Inferior parietal cortex (tissue), 1 donor: ENCODE measurements around the gene MMD2.

ENCODE experiments used
- DNase-seq: peaks from one replicate; pipeline ENCODE4 v3.0.0-alpha.2; 2016; ENCODE audit errors: extremely low spot score

MMD2 gene

DNA sequence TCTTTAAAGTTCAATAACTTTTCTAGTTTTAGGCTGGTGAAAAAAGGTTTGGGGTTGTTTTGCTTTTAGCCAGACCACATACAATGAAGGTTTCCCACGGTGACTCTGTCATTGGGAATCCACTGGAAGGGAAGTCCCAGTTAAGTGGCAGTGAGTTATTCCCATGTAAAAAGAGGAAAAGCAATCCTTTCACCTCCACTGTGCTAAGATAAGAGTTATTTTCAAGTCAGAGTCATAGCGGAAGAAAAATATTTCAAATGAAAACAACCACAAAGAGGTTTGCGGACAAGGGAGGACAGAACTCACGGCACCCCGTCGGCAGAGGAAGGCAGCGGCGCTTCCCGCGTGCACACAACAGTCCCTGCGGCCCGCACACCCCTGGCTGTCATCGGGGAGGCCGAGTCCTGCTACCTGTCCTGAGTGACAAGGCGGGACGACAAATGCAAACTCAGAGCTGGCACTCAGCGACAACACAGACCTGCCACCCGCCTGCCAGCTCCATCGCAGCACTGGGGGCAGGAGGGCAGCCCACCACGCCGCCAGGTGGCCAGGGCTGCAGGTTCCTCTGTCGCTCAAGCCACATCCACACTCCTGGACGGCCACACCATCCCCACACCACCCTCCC is 87.8 kb downstream of the MMD2 start:
- DNase-seq = no peak

GRCh38 chr7:4868493-4868892 is 90.5 kb downstream of the MMD2 start:
- no peak for DNase-seq

DNA sequence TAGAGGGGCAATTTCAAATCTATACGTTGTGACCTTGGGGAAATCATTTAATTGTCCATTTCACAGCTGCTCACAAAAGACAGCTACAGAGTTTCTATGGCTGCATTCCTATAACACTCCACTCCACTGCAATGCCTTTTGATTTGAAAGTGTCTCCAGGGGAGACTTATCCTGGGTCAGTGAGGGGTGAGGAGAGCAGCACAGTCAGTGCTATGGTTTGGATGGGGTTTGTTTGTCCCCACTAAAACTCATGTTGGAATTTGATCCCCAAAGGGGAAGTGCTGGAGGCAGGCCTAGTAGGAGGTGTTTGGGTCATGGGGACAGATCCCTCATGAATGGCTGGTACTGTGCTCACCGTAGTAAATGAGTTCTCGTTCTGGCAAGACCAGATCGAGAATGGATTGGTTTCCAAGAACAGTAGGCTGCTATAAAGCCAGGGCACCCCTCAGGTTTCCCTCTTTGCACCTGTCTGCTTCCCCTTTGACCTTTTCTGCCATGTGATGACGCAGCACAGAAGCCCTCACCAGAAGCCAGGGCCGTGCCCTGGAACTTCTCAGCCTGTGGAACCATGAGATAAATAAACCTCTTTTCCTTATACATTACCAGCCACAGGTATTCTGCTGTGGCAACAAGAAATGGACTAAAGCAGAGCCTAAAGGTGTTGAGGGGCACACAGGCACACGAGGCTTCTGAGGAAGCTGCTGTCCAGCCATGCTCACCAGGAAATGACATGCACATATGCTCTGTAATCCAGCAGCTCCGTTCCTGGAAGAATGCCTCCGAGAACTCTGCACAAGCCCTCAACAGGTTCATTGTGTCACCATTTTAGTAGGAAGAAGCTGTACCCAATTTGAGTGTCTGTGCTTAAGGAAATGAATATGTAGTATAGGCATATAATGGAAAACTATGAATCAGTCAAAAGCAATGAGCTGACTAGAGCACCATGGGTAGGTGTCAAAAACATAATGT is 92.2 kb downstream of the MMD2 start:
- DNase-seq = no peak

GRCh38 chr7:4862156-4862555 is 96.8 kb downstream of the MMD2 start:
- DNase-seq = no peak

DNA sequence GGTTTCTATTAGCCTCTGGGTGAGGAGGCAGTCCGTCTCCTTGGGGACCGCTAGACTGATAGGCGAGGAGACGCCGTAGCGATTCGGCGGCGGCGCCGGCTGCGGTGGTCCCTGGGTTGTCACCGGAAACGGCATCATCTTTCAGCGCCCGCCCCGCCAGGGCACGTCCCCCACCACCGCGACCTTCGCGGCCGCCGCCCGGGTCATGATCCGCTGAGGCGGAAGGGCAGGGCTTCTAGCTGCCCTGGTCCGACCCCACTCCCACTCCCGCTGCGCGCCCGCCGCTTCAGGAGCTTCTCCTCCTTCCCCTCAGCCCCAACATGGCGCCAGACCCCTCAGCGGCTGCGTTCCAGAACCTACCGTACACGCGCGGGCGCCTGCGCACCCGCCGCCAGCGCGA is 97.3 kb downstream of the MMD2 start, which contains the start of gene PAPOLB:
Gene PAPOLB (minus strand): TSS at position 358 of the 400 bp plus-strand sequence. CDS start 220 bp downstream, at position 138.
- no peak for DNase-seq

GRCh38 chr7:4861227-4861626 is 97.8 kb downstream of the MMD2 start:
- no peak for DNase-seq

DNA sequence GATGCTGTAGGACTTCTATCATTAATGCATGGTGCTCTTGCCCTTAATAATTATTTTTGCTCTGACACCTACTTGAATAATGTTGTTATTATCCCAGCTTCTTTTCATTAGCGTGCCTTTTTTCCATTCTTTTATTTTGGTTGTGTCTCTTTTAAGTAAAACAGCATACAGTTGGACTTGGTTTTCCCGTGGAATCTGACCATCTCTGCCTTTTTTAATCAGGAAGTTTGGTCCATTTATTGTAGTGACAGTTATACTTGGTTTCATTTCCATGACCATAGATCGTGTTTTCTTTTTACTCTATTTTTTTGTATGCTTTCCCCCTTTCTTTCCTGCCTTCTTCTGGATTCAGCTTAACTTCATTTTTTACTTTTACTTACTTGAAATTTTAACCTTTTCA is 101.8 kb downstream of the MMD2 start:
- DNase-seq = no peak

GRCh38 chr7:4856336-4857057 is 102.5 kb downstream of the MMD2 start:
- DNase-seq = no peak
